HG03097 (cell line): ENCODE data around the gene OGFR.
"Not testable (repeated sequence)": the region's sequence is repeated elsewhere in the genome, so short reads cannot be mapped to it uniquely, and the experiment has no call there.

Source experiments
- ATAC-seq: cut with Tn5 transposase; IDR thresholded peaks from one replicate; pipeline ENCODE4 v1.9.1; 2021; ENCODE audit not compliant: unreplicated experiment, low FRiP score

The OGFR gene

GRCh38 chr20:62836967-62837490 lies 32.4 kb downstream of the OGFR start:
- no peak for ATAC-seq

DNA sequence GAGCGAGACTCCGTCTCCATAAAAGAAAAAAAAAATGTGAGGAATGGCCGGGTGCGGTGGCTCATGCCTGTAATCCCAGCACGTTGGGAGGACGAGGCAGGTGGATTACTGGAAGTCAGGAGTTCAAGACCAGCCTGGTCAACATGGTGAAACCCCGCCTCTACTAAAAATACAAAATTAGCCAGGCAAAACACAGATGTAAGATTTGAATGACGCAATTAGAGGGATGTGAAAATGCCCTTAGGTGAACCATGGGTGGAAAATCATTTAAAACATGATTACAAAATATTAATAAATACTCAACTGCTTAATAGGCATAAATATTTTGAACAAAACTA lies 33.1 kb downstream of the OGFR start:
- no peak for ATAC-seq

DNA sequence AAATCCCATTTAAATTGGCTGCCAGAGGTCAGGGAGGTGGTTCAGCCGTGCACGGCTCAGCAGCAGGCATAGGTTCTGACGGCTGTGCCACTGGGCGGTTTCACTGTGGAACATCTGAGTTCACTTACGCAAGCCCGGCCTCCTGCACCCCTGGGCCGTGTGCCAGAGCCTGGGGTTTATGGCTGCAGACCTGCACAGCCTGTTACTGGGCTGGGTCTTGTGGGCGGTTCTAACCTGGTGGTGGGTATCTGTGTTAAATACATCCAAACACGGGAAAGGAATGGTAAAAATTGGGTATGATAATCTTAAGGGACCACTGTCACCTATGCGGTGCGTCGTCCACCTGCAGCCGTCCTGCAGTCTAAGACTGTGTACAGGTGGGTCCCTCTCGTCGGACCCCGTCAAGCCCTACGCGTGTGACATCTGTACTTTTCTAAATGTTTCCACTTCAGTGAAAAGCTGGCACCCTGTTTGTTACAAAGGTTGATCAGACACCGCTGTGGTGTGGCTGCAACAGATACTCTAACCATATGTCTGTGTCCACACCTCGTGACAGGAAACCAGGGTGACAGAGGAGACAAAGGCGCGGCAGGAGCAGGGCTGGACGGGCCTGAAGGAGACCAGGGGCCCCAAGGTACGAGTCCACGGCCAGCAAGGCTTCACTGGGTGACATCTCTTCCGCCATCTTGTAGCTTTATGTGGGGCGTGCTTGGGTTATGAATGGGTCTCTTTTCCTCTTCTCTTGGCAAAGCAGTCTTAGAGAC lies 33.7 kb downstream of the OGFR start:
- no peak for ATAC-seq

- ATAC-seq, result no peak
Observed at GRCh38 chr20:62839261-62839660, 34.6 kb downstream of the OGFR start.

DNA sequence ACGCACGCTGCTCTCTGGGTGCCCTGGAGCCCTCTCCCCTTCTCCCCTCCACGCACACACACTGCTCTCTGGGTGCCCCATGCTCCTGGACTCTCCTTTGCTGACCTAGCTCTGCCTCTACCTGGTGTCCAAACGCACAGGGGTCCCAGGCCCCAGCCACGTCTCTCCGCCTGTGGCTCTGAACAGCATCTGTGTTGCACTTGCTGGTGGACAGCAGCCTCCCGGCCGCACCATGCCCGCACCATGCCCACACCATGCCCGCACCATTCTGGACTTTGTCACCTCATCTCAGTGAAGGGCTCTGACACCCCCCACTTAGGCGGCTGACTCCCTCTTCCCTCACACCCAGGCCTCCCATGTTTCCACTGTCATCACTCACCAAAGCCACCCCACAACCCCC lies 35.2 kb downstream of the OGFR start:
- no peak for ATAC-seq

GRCh38 chr20:62840244-62841197 lies 35.9 kb downstream of the OGFR start:
- no peak for ATAC-seq

DNA sequence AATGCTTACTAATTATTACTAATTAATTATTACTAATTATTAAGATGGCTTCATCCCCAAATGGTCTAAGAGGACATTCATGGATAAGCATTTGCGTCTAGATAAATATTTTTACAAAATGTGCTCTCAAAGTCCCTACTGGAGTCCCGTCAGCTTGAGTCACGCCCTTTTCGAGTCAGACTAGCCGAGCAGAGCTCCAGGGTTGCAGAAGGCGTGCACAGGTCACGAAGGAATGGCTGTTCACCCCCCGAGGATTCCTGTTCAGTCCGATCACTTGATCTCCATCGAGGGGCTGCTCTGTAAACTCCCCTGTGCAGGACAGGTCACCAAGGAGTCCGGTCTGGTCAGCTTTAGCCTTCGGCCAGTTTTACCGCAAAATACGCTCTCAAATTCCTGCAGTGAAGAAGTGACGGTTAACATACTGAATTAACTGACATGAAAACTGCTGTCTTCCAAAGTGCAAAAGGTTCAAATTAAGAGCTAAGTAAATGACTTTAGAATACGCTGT lies 37.1 kb downstream of the OGFR start:
- ATAC-seq, result no peak

- no peak for ATAC-seq
Observed at GRCh38 chr20:62843656-62844055, 39.0 kb downstream of the OGFR start.

DNA sequence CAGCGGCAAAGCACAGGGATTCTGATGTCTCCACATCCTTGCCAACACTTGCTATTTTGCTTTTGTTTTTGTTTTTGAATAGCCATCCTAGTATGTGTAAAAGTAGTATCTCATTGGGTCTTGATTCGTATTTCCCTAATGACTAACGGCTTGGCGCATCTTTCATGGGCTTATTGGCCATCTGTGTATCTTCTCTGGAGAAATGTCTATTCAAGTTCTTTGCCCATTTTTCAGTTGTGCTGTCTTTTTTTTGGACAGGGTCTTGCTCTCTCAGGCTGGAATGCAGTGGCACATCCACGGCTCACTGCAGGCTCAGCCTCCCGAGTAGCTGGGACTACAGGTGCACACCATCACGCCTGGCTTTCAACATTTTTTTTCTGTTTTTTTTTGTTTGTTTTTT lies 39.5 kb downstream of the OGFR start:
- no peak for ATAC-seq

DNA sequence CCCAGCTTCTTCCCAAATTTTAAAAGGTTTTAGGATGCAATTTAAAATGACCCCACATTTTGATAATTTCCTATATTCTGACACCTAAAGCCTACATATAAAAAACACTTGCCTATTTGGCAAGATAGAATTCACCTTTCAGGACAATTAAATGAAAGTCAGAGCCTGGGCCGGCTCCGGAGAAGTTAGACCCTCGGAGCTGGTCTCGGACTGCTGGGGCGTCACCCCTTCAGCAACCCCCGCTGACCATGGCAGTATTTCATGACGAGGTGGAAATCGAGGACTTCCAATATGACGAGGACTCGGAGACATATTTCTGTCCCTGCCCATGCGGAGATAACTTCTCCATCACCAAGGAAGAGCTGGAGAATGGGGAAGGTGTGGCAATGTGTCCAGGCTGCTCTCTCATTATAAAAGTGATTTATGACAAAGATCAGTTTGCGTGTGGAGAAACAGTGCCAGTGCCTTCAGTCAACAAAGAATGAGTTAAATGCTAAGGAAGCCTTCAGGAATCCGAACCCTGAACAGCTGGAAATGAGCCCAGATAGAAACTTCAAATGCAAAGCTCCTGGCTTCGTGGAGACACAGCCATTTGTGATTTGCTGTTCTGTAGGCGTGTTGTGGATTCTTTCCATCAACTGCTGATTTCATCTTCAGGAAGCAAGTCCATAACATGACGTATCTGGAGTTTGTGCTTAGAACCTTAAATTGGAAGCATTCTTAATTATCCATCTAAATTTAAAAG lies 41.0 kb downstream of the OGFR start:
- no peak for ATAC-seq

- ATAC-seq, result no peak
Observed at GRCh38 chr20:62846166-62846890, 41.7 kb downstream of the OGFR start.

DNA sequence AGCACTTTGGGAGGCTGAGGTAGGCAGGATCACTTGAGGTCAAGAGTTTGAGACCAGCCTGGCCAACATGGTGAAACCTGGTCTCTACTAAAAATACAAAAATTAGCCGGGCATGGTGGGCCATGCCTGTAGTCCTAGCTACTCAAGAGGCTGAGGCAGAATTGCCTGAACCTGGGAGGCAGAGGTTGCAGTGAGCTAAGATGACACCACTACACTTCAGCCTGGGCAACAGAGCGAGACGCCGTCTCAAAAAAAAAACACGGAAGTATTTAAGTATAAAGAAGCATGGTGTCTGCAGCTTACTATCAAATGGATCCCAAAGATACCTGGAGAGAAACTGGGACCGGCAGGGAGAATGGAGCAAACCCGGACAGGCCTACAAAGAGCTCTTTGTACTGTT lies 44.3 kb downstream of the OGFR start:
- ATAC-seq, result not testable (repeated sequence)

GRCh38 chr20:62849431-62849830 lies 44.8 kb downstream of the OGFR start:
- ATAC-seq, result no peak

GRCh38 chr20:62850333-62850974 lies 45.8 kb downstream of the OGFR start:
- no peak for ATAC-seq

DNA sequence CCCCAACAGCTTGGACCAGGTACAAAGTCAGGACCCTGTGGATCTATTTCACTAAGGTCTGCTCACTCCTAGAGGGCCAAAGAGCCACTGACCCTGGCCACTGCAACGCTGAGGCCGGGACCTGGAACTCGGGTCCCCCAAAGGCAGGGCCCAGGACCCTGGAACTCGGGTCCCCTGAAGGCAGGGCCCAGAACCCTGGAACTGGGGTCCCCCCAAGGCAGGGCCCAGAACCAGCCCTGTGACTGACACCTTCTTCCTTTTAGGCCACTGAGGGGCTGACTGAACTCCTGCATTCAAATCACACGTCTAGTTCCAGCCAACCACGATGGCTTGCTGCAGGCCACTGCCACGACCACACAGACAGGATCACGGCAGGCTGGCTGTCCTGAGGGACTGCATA lies 47.6 kb downstream of the OGFR start:
- ATAC-seq, result no peak

GRCh38 chr20:62852841-62853240 lies 48.2 kb downstream of the OGFR start:
- no peak for ATAC-seq

- ATAC-seq, result not testable (repeated sequence)
Observed at GRCh38 chr20:62853304-62853703, 48.7 kb downstream of the OGFR start.

GRCh38 chr20:62854121-62854520 lies 49.5 kb downstream of the OGFR start:
- ATAC-seq, result no peak

- ATAC-seq, result no peak
Observed at GRCh38 chr20:62855120-62855519, 50.5 kb downstream of the OGFR start.
